IMR-90 (cell line): Measurements from ENCODE around the gene DPP6. TPM values are rescaled to one million over a fixed set of nuclear protein-coding genes. Genes with fewer than 3 reads are reported as not detected.

Experiments used
- ATAC-seq: fragments of 200-7000 bp; cut with Tn5 transposase; 2 replicates; pipeline ENCODE4 v1.9.1; 2020; ENCODE audit warnings: low read depth, mild to moderate bottlenecking, moderate library complexity
- BruUV-seq: library from RNA; stranded (reverse); fragments of 400-500 nt; replicated peaks from 2 replicates; lab custom pipeline; 2021; lab: Mats Ljungman, UMichigan
- CTCF ChIA-PET: fragments of 300-600 bp; formaldehyde crosslinking; extraction: SDS; loops from one replicate; lab custom pipeline; 2021; ENCODE audit warnings: antibody characterized with exemption; lab: Yijun Ruan, JAX
- POLR2A ChIA-PET: fragments of 300-600 bp; sonication (Branson Sonifier 250); formaldehyde crosslinking; loops from one replicate; lab custom pipeline; 2022; ENCODE audit warnings: antibody characterized with exemption; ENCODE audit not compliant: unreplicated experiment; lab: Charles Lee
- DNase-seq: peaks from one replicate; pipeline ENCODE4 v3.0.0; 2013
- H2AFZ ChIP-seq: replicated peaks from 2 replicates; pipeline ENCODE3; 2013; ENCODE audit warnings: low read length, mild to moderate bottlenecking; ENCODE audit not compliant: poor library complexity
- H2AK5ac ChIP-seq: 2 replicates; pipeline ENCODE4 v1.6.1; 2013; ENCODE audit warnings: low read depth, low read length, inconsistent platforms
- H2AK9ac ChIP-seq: replicated peaks from 2 replicates; pipeline ENCODE3; 2013; ENCODE audit warnings: mild to moderate bottlenecking, low read depth, low read length, moderate library complexity; ENCODE audit not compliant: poor library complexity
- H2BK120ac ChIP-seq: 2 replicates; pipeline ENCODE4 v1.6.1; 2013; ENCODE audit warnings: low read depth, low read length, inconsistent platforms
- H2BK15ac ChIP-seq: 3 replicates; pipeline ENCODE4 v1.6.1; 2013; ENCODE audit warnings: low read depth, low read length, inconsistent platforms
- H2BK20ac ChIP-seq: 2 replicates; pipeline ENCODE4 v1.6.1; 2013; ENCODE audit warnings: low read depth, mild to moderate bottlenecking, inconsistent platforms, low read length, moderate library complexity
- H2BK5ac ChIP-seq: 2 replicates; pipeline ENCODE4 v1.6.1; 2013; ENCODE audit warnings: mild to moderate bottlenecking, low read depth, low read length, inconsistent platforms; ENCODE audit not compliant: poor library complexity, severe bottlenecking
- H3K14ac ChIP-seq: replicated peaks from 2 replicates; pipeline ENCODE4 v1.6.1; 2013; ENCODE audit warnings: low read depth, low read length, inconsistent platforms
- H3K18ac ChIP-seq: 2 replicates; pipeline ENCODE4 v1.6.1; 2013; ENCODE audit warnings: low read depth, low read length, control low read depth
- H3K23ac ChIP-seq: 2 replicates; pipeline ENCODE4 v1.6.1; 2013; ENCODE audit warnings: low read depth, low read length, inconsistent platforms
- H3K27ac ChIP-seq: 2 replicates; pipeline ENCODE4 v1.5.1; 2013; ENCODE audit warnings: mild to moderate bottlenecking, control low read depth, low read length; ENCODE audit not compliant: insufficient read depth
- H3K27me3 ChIP-seq: 2 replicates; pipeline ENCODE4 v1.6.1; 2013; ENCODE audit warnings: low read length; ENCODE audit not compliant: control insufficient read depth, insufficient read depth
- H3K36me3 ChIP-seq: 2 replicates; pipeline ENCODE4 v1.6.1; 2013; ENCODE audit warnings: low read length, mixed read lengths; ENCODE audit not compliant: control insufficient read depth, insufficient read depth
- H3K4ac ChIP-seq: 2 replicates; pipeline ENCODE4 v1.6.1; 2013; ENCODE audit warnings: low read depth, low read length, inconsistent platforms
- H3K4me1 ChIP-seq: 2 replicates; pipeline ENCODE4 v1.6.1; 2013; ENCODE audit warnings: low read length, mixed read lengths; ENCODE audit not compliant: control insufficient read depth, insufficient read depth
- H3K4me2 ChIP-seq: 2 replicates; pipeline ENCODE4 v1.6.1; 2013; ENCODE audit warnings: low read depth, mild to moderate bottlenecking, control low read depth, low read length, moderate library complexity
- H3K4me3 ChIP-seq: 2 replicates; pipeline ENCODE4 v1.5.1; 2013; ENCODE audit warnings: low read depth, mild to moderate bottlenecking, control low read depth, low read length, moderate library complexity; ENCODE audit not compliant: insufficient read depth
- H3K56ac ChIP-seq: 2 replicates; pipeline ENCODE4 v1.6.1; 2013; ENCODE audit warnings: low read length, inconsistent platforms; ENCODE audit not compliant: insufficient read depth; ENCODE audit errors: extremely low read depth
- H3K79me1 ChIP-seq, 2 experiments: 2 replicates each; pipeline ENCODE4 v1.6.1; 2013; ENCODE audit warnings: low read length in 2 of 2, inconsistent platforms in 1 of 2, low read depth in 1 of 2
- H3K9ac ChIP-seq: 2 replicates; pipeline ENCODE4 v1.6.1; 2013; ENCODE audit warnings: low read depth, low read length, control low read depth
- H3K9me1 ChIP-seq: 2 replicates; pipeline ENCODE4 v1.6.1; 2013; ENCODE audit warnings: low read length, inconsistent platforms; ENCODE audit not compliant: insufficient read depth
- H3K9me3 ChIP-seq: 2 replicates; pipeline ENCODE4 v1.6.1; 2013; ENCODE audit warnings: low read length; ENCODE audit not compliant: control insufficient read depth, insufficient read depth
- H4K20me1 ChIP-seq: 2 replicates; pipeline ENCODE4 v1.6.1; 2013; ENCODE audit warnings: low read length, inconsistent platforms; ENCODE audit not compliant: insufficient read depth
- H4K5ac ChIP-seq: 2 replicates; pipeline ENCODE4 v1.6.1; 2013; ENCODE audit warnings: mild to moderate bottlenecking, low read depth, low read length, control low read depth
- H4K8ac ChIP-seq, 2 experiments: 2 replicates each; pipeline ENCODE4 v1.6.1; 2013; ENCODE audit warnings: low read depth in 2 of 2, low read length in 2 of 2, control low read depth in 1 of 2, inconsistent platforms in 1 of 2
- H4K91ac ChIP-seq: 2 replicates; pipeline ENCODE4 v1.6.1; 2013; ENCODE audit warnings: low read depth, low read length, inconsistent platforms; ENCODE audit not compliant: insufficient read depth
- CTCF ChIP-seq: conservative IDR thresholded peaks from 2 replicates; pipeline ENCODE4 v1.5.1; 2012; ENCODE audit warnings: mild to moderate bottlenecking, low read depth, low read length, improper control_type of control experiment
- RFX5 ChIP-seq: IDR thresholded peaks from 2 replicates; pipeline ENCODE4 v1.8.0; 2012; ENCODE audit warnings: low read depth, mild to moderate bottlenecking, low read length, moderate library complexity
- WGBS, 2 experiments: methylation state at CpG; one replicate each; pipeline versions ENCODE4 v1.1.5 to v1.1.7; 2013; ENCODE audit warnings: missing lambda C conversion rate in 2 of 2; ENCODE audit not compliant: insufficient read length in 1 of 2; ENCODE audit errors: extremely low coverage in 2 of 2; 5-methylcytosine and 5-hydroxymethylcytosine counted together
- dilution Hi-C: fragments of 300-500 bp; cut with HindIII; formaldehyde crosslinking; loops from one replicate; pipeline ENCODE4 v1.14.3; 2018; ENCODE audit warnings: low sequenced_read_pairs; ENCODE audit not compliant: unreplicated experiment
- in situ Hi-C: fragments of 300-500 bp; cut with MboI; formaldehyde crosslinking; loops from 3 replicates; pipeline ENCODE4 v1.14.3; 2019; ENCODE audit warnings: low sequenced_read_pairs, inconsistent platforms, mixed read lengths
- intact Hi-C: fragments of 100-400 bp; cut with micrococcal nuclease; formaldehyde crosslinking; loops from 2 replicates; pipeline ENCODE4 v1.10.0; 2022
- polyA plus RNA-seq, 3 experiments: library from polyadenylated mRNA; depleted of rRNA; stranded (reverse); fragments of >200 nt; gene quantifications; 2 replicates each; pipeline ENCODE4 v1.2.3, GENCODE V29; 2012; ENCODE audit warnings: low replicate concordance in 1 of 3
- total RNA-seq: library from RNA; depleted of rRNA; stranded (reverse); fragments of >200 nt; gene quantifications from 2 replicates; pipeline ENCODE4 v1.2.3, GENCODE V29; 2012

DPP6 gene
- total and polyA plus RNA-seq, 2 of the 4 experiments (the other 2 are of a cell fraction), result not detected

GRCh38 chr7:154744256-154744860 is 692.2 kb downstream of the DPP6 start:
- ATAC-seq (no peak), DNase-seq (no peak)
- no CpG with 5 or more reads among the region's 15 CpGs for WGBS, 2 experiments

More at GRCh38 chr7:154744256-154744860, 692.2 kb downstream of the DPP6 start:
- Histone ChIP-seq H4K5ac (no peak overlapping the region), H3K23ac (no peak overlapping the region), H3K9me3 (peaks cover 41% of the 10 kb centered on the region), H2AK5ac (no peak overlapping the region), H3K9me1 (no peaks in the 10 kb centered on the region), H3K14ac (no peak overlapping the region), H3K36me3 (no peaks in the 10 kb centered on the region), H3K79me1 (no peaks in the 10 kb centered on the region), H4K91ac (no peak overlapping the region), H3K4me3 (no peak overlapping the region), H3K4ac (no peak overlapping the region), H2BK15ac (no peak overlapping the region), H3K56ac (no peak overlapping the region), H4K20me1 (no peaks in the 10 kb centered on the region), H3K4me2 (no peak overlapping the region), H2BK20ac (no peak overlapping the region), H3K9ac (no peak overlapping the region), H2AK9ac (no peak overlapping the region), H2BK120ac (no peak overlapping the region), H3K27me3 (no peaks in the 10 kb centered on the region), H3K4me1 (no peaks in the 10 kb centered on the region), H3K27ac (no peak overlapping the region), H4K8ac (no peak overlapping the region), H2BK5ac (no peak overlapping the region), H3K18ac (no peak overlapping the region), H2AFZ (peak overlapping the region; percentile 24)
- CTCF ChIA-PET, result interaction anchor here (1.0 kb wide), 1 partner anchor 13 kb away, joined by 4 read pairs; no protein-coding TSS in a partner anchor
- dilution Hi-C loops (no loop called here), intact Hi-C loops (no loop called here), in situ Hi-C loops (no loop called here)
- POLR2A ChIA-PET, result no interaction called here
- BruUV-seq, result no TSS peak
- TF ChIP-seq RFX5, result no peak
- TF ChIP-seq CTCF, result peak; percentile 18; the same call in 1 of the 2 replicates
